Mammary epithelial cell (primary cell): Measurements from ENCODE around the gene PLA2G10.

Experiments used
- CTCF ChIP-seq, 2 donors: IDR thresholded peaks in 1 of 2; conservative IDR thresholded peaks in 1 of 2; 2 replicates each; pipeline ENCODE4 v1.5.1; 2011 to 2012; ENCODE audit warnings: inconsistent platforms in 2 of 2, low read length in 2 of 2, mild to moderate bottlenecking in 2 of 2, control low read depth in 1 of 2, low read depth in 1 of 2; ENCODE audit not compliant: insufficient read depth in 1 of 2; ENCODE audit errors: extremely low read depth in 1 of 2
- EZH2 ChIP-seq: IDR thresholded peaks from 2 replicates; pipeline ENCODE4 v1.6.1; 2012; ENCODE audit warnings: low read length, inconsistent platforms, borderline replicate concordance

GRCh38 chr16:14669776-14670175 is 24.3 kb downstream of the PLA2G10 start:
- TF ChIP-seq CTCF (conservative IDR thresholded peaks at IDR 0.05 in 1 of 2, IDR thresholded peaks at IDR 0.05 in 1 of 2; ENCODE audit: extremely low read depth in 1 of 2, insufficient read depth in 1 of 2, low read depth in 1 of 2, low read length in 2 of 2) (peak in 1 of 2 donors; percentile 3), EZH2 (no peak)
